ENCODE measurements around the gene LAMP2. TPM values are rescaled to one million over a fixed set of nuclear protein-coding genes. Genes with fewer than 3 reads are reported as not detected.
"Not testable (repeated sequence)": the region's sequence is repeated elsewhere in the genome, so short reads cannot be mapped to it uniquely, and the experiment has no call there.

LAMP2 gene
- total RNA-seq: 42.6 and 44.3 TPM in 2 replicates

DNA sequence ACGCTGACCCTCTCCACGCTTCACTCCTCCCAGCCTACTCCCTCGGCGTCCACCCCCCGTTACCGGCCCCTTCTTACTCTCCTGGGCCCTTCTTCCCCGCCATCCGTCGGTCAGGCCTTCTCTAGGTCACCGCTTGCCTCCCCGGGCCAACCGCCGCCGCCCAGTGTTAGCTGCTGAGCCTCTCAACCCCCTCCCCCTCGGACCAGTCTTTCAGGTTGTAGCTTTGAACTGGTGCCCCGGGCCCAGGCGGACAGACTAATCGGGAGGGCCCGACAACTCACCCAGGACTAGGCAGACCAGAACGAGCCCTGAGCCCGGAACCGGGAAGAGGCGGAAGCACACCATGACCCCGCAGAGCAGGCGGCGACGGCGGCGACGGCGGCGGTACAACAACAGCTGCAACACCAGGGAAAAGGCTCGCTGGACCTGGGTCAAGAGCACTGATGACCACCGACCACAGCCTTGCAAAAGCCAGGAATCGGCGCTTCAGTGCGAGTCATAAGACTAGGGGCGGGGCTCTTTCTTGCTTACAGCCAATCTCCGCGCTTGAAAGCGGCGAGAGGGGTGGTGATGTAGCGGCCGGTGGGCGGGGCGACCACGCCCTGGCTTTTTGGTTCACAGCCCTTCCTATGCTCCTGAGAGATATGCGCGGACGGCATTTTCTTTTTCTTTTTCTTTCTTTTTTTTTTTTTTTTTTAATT lies at the start of gene LAMP2:
LAMP2 (minus strand) TSS at position 472 of the 701 bp plus-strand sequence; CDS start at position 345, 127 bp downstream.
- Mint-ChIP-seq H3K4me3 (peak within 1 kb of the TSS; percentile 100), H3K27ac (peak within 1 kb of the TSS; percentile 96), H3K4me1 (peaks cover 20% of the 10 kb centered on the region), H3K27me3 (no peaks in the 10 kb centered on the region), H3K36me3 (ENCODE audit: low read depth) (peaks cover 4% of the 10 kb centered on the region), H3K9me3 (no peaks in the 10 kb centered on the region)
- intact Hi-C loops (cut with micrococcal nuclease): loop anchor here (1.0 to 2.0 kb wide), 4 partner anchors 17 to 1000 kb away; partner anchors contain the start of genes NKAP, SLC25A5 and ZBTB33
- DNase-seq: peak; percentile 94

DNA sequence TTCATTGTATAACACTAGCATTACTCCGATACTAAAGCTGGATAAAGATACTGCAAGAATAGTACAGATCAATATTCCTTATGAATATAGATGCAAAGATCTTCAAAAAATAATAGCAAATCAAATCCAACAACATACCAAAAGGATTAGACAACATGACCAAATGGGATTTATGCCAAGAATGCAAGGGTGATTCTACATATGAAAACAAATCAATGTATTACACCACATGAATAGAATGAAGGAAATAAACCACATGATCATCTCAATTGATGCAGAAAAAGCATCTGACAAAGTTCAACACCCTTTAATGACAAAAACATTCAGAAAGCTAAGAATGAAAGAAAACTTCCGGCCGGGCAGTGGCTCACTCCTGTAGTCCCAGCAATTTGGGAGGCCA lies 48.8 kb upstream of the LAMP2 start:
- no peaks in the 10 kb centered on the region for H3K4me1 Mint-ChIP-seq
- peaks cover under 1% of the 10 kb centered on the region for H3K36me3 Mint-ChIP-seq (ENCODE audit: low read depth)
- H3K27me3 Mint-ChIP-seq: no peaks in the 10 kb centered on the region
- DNase-seq: no peak
- H3K4me3 Mint-ChIP-seq: no peak overlapping the region
- intact Hi-C loops (cut with micrococcal nuclease): no loop called here
- H3K27ac Mint-ChIP-seq: no peak overlapping the region
- no peaks in the 10 kb centered on the region for H3K9me3 Mint-ChIP-seq

DNA sequence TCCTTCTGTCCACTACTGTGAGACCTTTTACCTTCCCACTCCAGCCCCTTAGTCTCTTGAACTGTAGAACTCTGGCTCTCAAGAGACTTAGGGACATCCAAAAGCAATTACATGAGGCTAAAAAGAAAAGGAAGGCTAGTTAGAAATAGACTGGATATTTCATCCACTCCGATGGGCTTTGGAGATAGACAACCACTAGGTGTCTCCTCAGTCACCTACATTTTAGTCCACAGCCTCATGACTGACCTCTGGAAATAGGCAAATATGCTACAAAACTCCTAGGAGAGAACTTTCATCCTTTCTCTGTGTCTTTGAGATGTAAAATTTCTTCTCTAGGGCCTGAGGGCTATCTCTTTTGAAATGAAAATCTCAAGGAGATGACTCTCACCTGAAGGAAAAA lies 45.1 kb upstream of the LAMP2 start:
- no peak for DNase-seq
- Mint-ChIP-seq H3K9me3 (no peaks in the 10 kb centered on the region), H3K27ac (no peak overlapping the region), H3K36me3 (ENCODE audit: low read depth) (no peaks in the 10 kb centered on the region), H3K27me3 (no peaks in the 10 kb centered on the region), H3K4me3 (no peak overlapping the region), H3K4me1 (no peaks in the 10 kb centered on the region)
- intact Hi-C loops (cut with micrococcal nuclease): no loop called here

DNA sequence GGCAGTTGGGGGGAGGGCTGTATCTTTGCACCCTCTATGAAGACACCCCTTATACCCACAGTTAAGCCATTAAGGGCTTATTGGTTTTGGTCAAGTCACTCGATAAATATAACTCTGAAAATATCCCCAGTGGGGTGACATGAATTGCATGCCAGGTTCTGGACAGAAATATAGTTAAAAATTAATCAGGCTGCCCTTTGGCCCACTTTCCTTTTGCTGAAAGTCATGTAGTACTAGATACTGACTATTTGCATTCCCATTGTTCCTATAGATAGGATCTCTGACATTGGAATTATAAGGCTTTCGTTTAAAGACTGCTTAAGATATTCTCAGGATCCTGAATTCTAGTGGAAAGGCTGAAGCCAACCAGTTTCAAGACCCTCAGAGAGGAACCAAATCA lies 43.5 kb upstream of the LAMP2 start:
- intact Hi-C loops (cut with micrococcal nuclease): no loop called here
- H3K9me3 Mint-ChIP-seq: no peaks in the 10 kb centered on the region
- no peak overlapping the region for H3K27ac Mint-ChIP-seq
- H3K4me3 Mint-ChIP-seq: no peak overlapping the region
- DNase-seq: no peak
- H3K36me3 Mint-ChIP-seq (ENCODE audit: low read depth): no peaks in the 10 kb centered on the region
- no peaks in the 10 kb centered on the region for H3K27me3 Mint-ChIP-seq
- H3K4me1 Mint-ChIP-seq: no peaks in the 10 kb centered on the region

DNA sequence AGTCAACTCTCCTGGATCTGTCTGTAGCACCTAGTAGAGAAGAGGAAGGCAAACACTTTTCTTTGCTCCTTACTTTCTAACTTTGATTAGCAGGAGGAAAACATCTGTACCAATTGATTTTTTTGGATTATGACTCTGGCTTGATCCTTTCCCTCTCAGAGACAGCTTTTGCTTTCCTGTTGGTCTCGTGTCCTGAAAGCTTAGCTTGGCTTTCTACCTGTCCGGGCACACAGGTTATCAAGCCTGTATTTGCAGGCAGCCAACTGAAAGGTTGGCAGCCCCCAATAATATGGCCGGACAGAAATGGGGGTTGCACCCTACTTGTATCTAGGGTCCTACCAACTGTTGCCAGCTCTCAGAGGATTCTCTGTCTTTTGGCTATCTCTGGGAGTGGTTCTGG lies 43.1 kb upstream of the LAMP2 start:
- no peaks in the 10 kb centered on the region for H3K4me1 Mint-ChIP-seq
- no peaks in the 10 kb centered on the region for H3K36me3 Mint-ChIP-seq (ENCODE audit: low read depth)
- no peaks in the 10 kb centered on the region for H3K27me3 Mint-ChIP-seq
- H3K9me3 Mint-ChIP-seq: no peaks in the 10 kb centered on the region
- no peak overlapping the region for H3K27ac Mint-ChIP-seq
- DNase-seq: no peak
- intact Hi-C loops (cut with micrococcal nuclease): no loop called here
- no peak overlapping the region for H3K4me3 Mint-ChIP-seq

DNA sequence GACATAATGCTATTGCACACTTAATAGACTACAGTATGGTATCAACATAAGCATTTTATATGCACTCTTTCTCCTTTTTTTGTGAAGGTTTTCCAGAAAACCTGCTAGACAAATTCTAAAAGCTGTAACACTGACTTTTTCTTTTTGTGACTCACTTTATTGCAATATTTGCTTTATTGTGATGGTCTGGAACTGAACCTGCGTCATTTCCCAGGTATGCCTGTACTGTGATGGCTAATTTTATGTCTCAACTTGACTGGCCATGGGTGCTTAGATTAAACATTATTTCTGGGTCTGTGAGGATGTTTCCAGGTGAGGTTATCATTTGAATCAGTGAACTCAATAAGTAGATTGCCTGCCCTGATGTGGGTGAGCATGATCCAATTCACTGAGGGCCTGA lies 35.5 kb upstream of the LAMP2 start:
- intact Hi-C loops (cut with micrococcal nuclease): no loop called here
- H3K4me3 Mint-ChIP-seq: no peak overlapping the region
- no peaks in the 10 kb centered on the region for H3K9me3 Mint-ChIP-seq
- no peaks in the 10 kb centered on the region for H3K36me3 Mint-ChIP-seq (ENCODE audit: low read depth)
- H3K27ac Mint-ChIP-seq: no peak overlapping the region
- no peaks in the 10 kb centered on the region for H3K27me3 Mint-ChIP-seq
- no peaks in the 10 kb centered on the region for H3K4me1 Mint-ChIP-seq
- no peak for DNase-seq

DNA sequence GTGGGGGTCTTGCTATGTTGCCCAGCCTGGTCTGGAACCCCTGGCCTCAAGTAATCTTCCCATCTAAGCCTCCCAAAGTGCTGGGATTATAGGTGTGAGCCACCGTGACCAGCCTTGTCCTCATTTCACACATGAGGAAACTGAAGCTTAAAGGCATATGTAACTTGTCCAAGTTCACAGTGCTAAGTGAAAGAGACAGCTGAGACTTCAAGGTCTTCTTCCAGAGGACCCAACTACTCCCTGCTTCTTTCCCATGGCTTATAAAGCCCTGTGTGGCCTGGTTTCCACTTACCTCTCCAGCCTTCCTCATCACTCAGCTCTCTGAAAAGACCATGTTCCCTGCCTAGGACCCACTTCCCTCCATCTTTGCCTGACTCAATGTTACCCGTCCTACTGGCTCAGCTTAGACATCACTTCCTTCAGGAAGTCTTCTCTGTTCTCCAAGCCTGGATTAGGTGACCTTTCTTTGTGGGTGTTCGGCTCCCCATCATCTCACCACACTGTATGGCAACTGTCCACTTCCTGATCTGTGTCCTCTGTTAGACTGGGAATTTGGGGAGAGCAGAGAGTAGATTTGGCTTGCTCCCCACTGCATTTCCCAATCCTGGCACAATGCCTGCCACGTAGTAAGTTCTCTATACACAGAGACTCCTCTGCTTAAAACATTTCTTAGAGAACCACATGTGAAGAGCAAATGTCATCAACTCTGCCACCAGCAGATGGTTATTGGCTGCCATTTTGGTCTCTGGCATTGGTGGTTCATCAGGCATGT lies 30.4 kb upstream of the LAMP2 start:
- DNase-seq: no peak
- H3K36me3 Mint-ChIP-seq (ENCODE audit: low read depth): no peaks in the 10 kb centered on the region
- no peaks in the 10 kb centered on the region for H3K9me3 Mint-ChIP-seq
- intact Hi-C loops (cut with micrococcal nuclease): loop anchor here (2.0 to 10.0 kb wide), 4 partner anchors 105 to 1085 kb away; partner anchors contain the start of gene MCTS1
- peaks cover 7% of the 10 kb centered on the region for H3K4me1 Mint-ChIP-seq
- H3K27ac Mint-ChIP-seq: no peak overlapping the region
- no peak overlapping the region for H3K4me3 Mint-ChIP-seq
- H3K27me3 Mint-ChIP-seq: no peaks in the 10 kb centered on the region

DNA sequence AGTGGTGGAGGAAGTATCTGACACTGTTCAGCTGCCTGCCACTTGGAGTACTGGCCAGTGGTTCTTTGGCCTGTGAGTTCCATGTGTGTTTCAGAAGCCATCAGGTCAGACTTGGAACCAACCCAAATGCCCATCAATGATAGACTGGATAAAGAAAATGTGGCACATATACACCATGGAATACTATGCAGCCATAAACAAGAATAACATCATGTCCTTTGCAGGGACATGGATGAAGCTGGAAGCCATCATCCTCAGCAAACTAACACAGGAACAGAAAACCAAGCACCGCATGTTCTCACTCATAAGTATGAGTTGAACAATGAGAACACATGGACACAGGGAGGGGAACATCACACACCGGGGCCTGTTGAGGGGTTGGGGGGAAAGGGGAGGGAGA lies 21.0 kb upstream of the LAMP2 start:
- not testable (repeated sequence) for H3K27me3 Mint-ChIP-seq; H3K4me3 Mint-ChIP-seq; H3K27ac Mint-ChIP-seq; H3K36me3 Mint-ChIP-seq (ENCODE audit: low read depth); DNase-seq; H3K9me3 Mint-ChIP-seq
- peaks cover 18% of the 10 kb centered on the region for H3K4me1 Mint-ChIP-seq
- intact Hi-C loops (cut with micrococcal nuclease): loop anchor here (10.0 kb wide), 2 partner anchors 115 to 1095 kb away; partner anchors contain the start of gene MCTS1

DNA sequence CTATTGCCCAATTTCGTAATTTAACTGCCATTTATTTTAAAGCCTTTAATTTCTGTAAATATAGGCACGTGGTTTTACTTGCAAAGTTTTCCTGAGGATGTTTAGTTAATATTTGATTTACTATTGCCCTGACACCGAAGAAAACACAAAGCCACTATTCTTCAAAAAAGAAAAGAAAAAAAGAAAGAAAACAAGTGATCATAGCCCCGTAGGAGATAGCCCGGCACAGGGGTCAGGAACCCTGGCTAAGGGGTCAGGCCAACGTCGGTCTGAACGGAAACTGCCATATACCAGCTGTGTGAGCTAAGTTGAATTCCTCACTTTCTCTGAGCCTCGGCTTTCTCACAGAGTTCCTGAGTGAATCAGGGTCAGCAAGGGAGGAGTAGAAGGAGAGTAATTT lies 17.7 kb upstream of the LAMP2 start:
- intact Hi-C loops (cut with micrococcal nuclease): loop anchor here (1.0 to 10.0 kb wide), 2 partner anchors 17 to 818 kb away; partner anchors contain the start of gene LAMP2
- peak overlapping the region; percentile 48 for H3K4me3 Mint-ChIP-seq
- H3K27me3 Mint-ChIP-seq: no peaks in the 10 kb centered on the region
- H3K4me1 Mint-ChIP-seq: peaks cover 18% of the 10 kb centered on the region
- no peak overlapping the region for H3K27ac Mint-ChIP-seq
- H3K36me3 Mint-ChIP-seq (ENCODE audit: low read depth): no peaks in the 10 kb centered on the region
- DNase-seq: no peak
- H3K9me3 Mint-ChIP-seq: no peaks in the 10 kb centered on the region

DNA sequence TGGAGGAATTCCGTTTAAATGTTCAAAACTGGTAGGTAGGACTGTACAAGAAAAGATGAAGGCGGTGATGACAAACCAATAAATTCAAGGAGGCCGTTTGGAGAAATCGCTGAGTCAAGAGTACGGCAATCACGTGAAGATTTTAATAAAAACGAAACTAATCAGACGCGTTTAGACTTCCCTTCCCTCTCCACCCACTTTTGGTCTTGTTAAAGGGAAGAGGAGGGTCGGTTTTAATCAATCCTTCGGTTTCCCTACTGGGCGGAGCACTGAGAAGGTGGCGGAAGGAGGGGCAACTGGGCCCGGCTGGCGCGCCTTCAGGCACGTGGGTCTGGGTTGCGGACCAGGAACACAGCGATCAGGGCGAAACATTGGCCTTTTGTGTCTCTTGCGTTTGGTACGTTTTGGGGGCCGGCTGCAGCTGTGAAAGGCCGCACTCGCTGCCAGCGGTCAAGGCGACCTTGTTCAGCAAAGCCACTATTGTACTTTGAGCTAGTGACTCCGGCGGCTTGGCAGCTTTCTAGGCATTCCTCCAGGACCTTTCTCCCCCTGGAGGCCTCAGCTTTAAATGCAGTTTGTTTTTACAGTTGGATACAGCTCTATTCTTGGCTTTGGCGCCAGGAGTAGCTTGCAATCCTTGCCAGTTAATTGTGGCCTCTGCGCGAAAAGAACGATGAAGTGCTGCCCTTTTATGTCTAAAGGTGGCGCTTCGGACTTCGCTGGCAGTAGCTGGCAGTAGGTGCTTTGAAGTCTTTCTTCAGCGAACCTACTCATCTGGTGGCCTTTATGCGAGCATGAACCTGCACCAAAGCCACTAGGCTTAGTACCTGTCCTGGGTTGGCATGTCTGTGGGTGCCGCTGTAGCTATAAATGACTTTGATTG lies 16.8 kb upstream of the LAMP2 start:
- Mint-ChIP-seq H3K9me3 (no peaks in the 10 kb centered on the region), H3K27ac (peak overlapping the region; percentile 91), H3K27me3 (no peaks in the 10 kb centered on the region), H3K4me1 (peaks cover 18% of the 10 kb centered on the region), H3K4me3 (peak overlapping the region; percentile 79), H3K36me3 (ENCODE audit: low read depth) (no peaks in the 10 kb centered on the region)
- DNase-seq: peak; percentile 86
- intact Hi-C loops (cut with micrococcal nuclease): loop anchor here (1.0 to 10.0 kb wide), 2 partner anchors 17 to 819 kb away; partner anchors contain the start of gene LAMP2

DNA sequence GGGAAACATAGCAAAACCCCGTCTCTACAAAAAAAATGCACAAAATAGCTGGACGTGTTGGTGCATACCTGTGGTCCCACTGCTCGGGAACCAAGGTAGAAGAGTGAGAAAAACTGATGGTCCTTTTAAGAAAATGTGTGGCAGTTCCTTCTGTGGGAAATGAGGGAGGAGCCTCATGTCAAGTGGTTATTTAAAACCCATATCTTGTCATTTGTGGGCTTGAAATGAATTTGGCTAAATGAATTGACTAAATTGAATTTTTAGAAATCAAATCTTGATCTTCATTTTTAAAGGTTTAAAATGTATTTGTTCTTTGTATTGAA lies 16.2 kb upstream of the LAMP2 start:
- Mint-ChIP-seq H3K4me1 (peaks cover 18% of the 10 kb centered on the region), H3K36me3 (ENCODE audit: low read depth) (no peaks in the 10 kb centered on the region), H3K27ac (peak overlapping the region; percentile 91), H3K27me3 (no peaks in the 10 kb centered on the region), H3K4me3 (peak overlapping the region; percentile 79), H3K9me3 (no peaks in the 10 kb centered on the region)
- DNase-seq: no peak
- intact Hi-C loops (cut with micrococcal nuclease): loop anchor here (10.0 kb wide), 1 partner anchor 820 kb away; no protein-coding TSS in a partner anchor

DNA sequence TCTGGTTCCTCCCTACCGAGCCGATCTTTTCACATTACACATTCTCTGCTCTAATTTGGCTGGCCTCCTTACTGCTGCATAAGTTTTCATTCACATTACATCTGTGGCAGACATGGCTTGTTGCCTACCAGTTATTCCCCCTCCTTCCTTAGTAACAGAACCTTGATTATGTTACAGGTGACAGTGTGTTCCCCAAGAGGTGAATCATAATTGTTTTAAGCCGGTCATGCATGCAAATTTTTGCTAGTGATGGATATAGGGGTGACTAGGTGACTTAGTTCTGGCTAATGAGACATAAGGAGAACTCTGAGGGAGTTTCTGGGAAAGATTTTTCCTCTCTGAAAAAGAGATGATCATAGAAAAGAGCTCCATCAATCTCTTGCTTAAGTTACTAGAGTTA lies 8.4 kb upstream of the LAMP2 start:
- H3K36me3 Mint-ChIP-seq (ENCODE audit: low read depth): no peaks in the 10 kb centered on the region
- no peak for DNase-seq
- no peaks in the 10 kb centered on the region for H3K9me3 Mint-ChIP-seq
- H3K27me3 Mint-ChIP-seq: no peaks in the 10 kb centered on the region
- H3K27ac Mint-ChIP-seq: no peak overlapping the region
- intact Hi-C loops (cut with micrococcal nuclease): loop anchor here (5.0 kb wide), 1 partner anchor 95 kb away; no protein-coding TSS in a partner anchor
- no peak overlapping the region for H3K4me3 Mint-ChIP-seq
- peaks cover 3% of the 10 kb centered on the region for H3K4me1 Mint-ChIP-seq

DNA sequence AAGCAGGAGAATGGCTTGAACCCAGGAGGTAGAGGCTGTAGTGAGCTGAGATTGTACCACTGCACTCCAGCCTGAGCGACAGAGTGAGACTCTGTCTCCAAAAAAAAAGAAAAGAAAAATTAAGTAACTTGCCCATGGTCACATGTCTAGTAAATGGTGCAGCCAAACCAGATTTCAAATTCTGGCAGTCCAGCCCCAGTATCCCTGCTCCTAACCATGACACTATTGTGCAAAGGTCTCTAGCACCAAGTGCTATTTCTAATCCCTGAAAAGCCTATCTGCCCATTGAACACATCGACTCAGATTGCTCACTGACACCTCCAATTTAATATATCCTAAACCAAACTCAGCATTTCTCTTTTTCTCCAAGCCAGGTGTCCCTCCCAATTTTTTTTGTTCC lies 7.6 kb upstream of the LAMP2 start:
- H3K36me3 Mint-ChIP-seq (ENCODE audit: low read depth): no peaks in the 10 kb centered on the region
- no peaks in the 10 kb centered on the region for H3K27me3 Mint-ChIP-seq
- intact Hi-C loops (cut with micrococcal nuclease): loop anchor here (5.0 kb wide), 1 partner anchor 94 kb away; no protein-coding TSS in a partner anchor
- H3K27ac Mint-ChIP-seq: no peak overlapping the region
- DNase-seq: no peak
- no peaks in the 10 kb centered on the region for H3K9me3 Mint-ChIP-seq
- no peak overlapping the region for H3K4me3 Mint-ChIP-seq
- H3K4me1 Mint-ChIP-seq: peaks cover 3% of the 10 kb centered on the region
